ENCODE data around the gene P3H2. TPM values are rescaled to one million over a fixed set of nuclear protein-coding genes. Genes with fewer than 3 reads are reported as not detected.

Gene P3H2
- total RNA-seq, 2 donors from 2014 or later, result 5.1 to 5.4 TPM

- Histone ChIP-seq H3K9me3 (no peaks in the 10 kb centered on the region), H3K27ac (no peak overlapping the region), H3K4me3 (no peak overlapping the region), H3K27me3 (no peaks in the 10 kb centered on the region), H3K4me1 (no peaks in the 10 kb centered on the region), H3K36me3 (no peaks in the 10 kb centered on the region)
- no peak for DNase-seq (ENCODE audit: low spot score)
- TF ChIP-seq CTCF (IDR thresholded peaks at IDR 0.05), result peak in 1 of 2 donors; percentile 38
Observed at GRCh38 chr3:190017521-190018288, 103.0 kb downstream of the P3H2 start.

- Histone ChIP-seq H3K36me3 (no peaks in the 10 kb centered on the region), H3K27me3 (no peaks in the 10 kb centered on the region), H3K9me3 (no peaks in the 10 kb centered on the region), H3K4me3 (no peak overlapping the region), H3K4me1 (no peaks in the 10 kb centered on the region), H3K27ac (no peak overlapping the region)
- no peak for TF ChIP-seq CTCF (IDR thresholded peaks at IDR 0.05)
- no peak for DNase-seq (ENCODE audit: low spot score)
Observed at GRCh38 chr3:190016966-190017365, 103.7 kb downstream of the P3H2 start.

GRCh38 chr3:190014940-190015339 lies 105.8 kb downstream of the P3H2 start:
- TF ChIP-seq CTCF (IDR thresholded peaks at IDR 0.05), result no peak
- H3K9me3 ChIP-seq, result no peaks in the 10 kb centered on the region
- H3K27me3 ChIP-seq, result no peaks in the 10 kb centered on the region
- H3K27ac ChIP-seq, result no peak overlapping the region
- H3K4me3 ChIP-seq, result no peak overlapping the region
- DNase-seq (ENCODE audit: low spot score), result no peak
- no peaks in the 10 kb centered on the region for H3K4me1 ChIP-seq
- no peaks in the 10 kb centered on the region for H3K36me3 ChIP-seq

- no peak for TF ChIP-seq CTCF (IDR thresholded peaks at IDR 0.05)
- H3K9me3 ChIP-seq, result no peaks in the 10 kb centered on the region
Observed at GRCh38 chr3:190013943-190014924, 106.5 kb downstream of the P3H2 start.

GRCh38 chr3:190012784-190013183 lies 107.9 kb downstream of the P3H2 start:
- no peaks in the 10 kb centered on the region for H3K9me3 ChIP-seq
- no peaks in the 10 kb centered on the region for H3K36me3 ChIP-seq
- no peak overlapping the region for H3K27ac ChIP-seq
- no peak for DNase-seq (ENCODE audit: low spot score)
- no peak for TF ChIP-seq CTCF (IDR thresholded peaks at IDR 0.05)
- H3K4me1 ChIP-seq, result peaks cover 0 to 3% of the 10 kb centered on the region in 2 donors
- no peak overlapping the region for H3K4me3 ChIP-seq
- no peaks in the 10 kb centered on the region for H3K27me3 ChIP-seq

More at GRCh38 chr3:190013943-190014924, 106.5 kb downstream of the P3H2 start:
- H3K27ac ChIP-seq, result no peak overlapping the region
- H3K4me3 ChIP-seq, result no peak overlapping the region
- H3K4me1 ChIP-seq, result no peaks in the 10 kb centered on the region
- no peaks in the 10 kb centered on the region for H3K27me3 ChIP-seq
- DNase-seq (ENCODE audit: low spot score), result no peak
- no peaks in the 10 kb centered on the region for H3K36me3 ChIP-seq

Measured in right atrium auricular region (tissue), 2 donors.